Type B pancreatic cell (in vitro differentiated cells): ENCODE measurements around the gene CD22. TPM values are rescaled to one million over a fixed set of nuclear protein-coding genes. Genes with fewer than 3 reads are reported as not detected.

Experiments used
- DNase-seq: peaks from one replicate; pipeline ENCODE4 v3.0.0; 2021; ENCODE audit warnings: mixed read lengths; ENCODE audit not compliant: unreplicated experiment; ENCODE audit errors: extremely low spot score
- H3K27ac Mint-ChIP-seq: 2 replicates; pipeline ENCODE4 v1.8.0; 2021; ENCODE audit warnings: mild to moderate bottlenecking, mixed read lengths
- H3K27me3 Mint-ChIP-seq: 2 replicates; pipeline ENCODE4 v1.8.0; 2021; ENCODE audit warnings: mixed read lengths
- H3K36me3 Mint-ChIP-seq: 2 replicates; pipeline ENCODE4 v1.8.0; 2021; ENCODE audit warnings: mixed read lengths
- H3K4me1 Mint-ChIP-seq: one replicate; pipeline ENCODE4 v1.8.0; 2021; ENCODE audit warnings: mixed read lengths; ENCODE audit not compliant: unreplicated experiment
- H3K4me3 Mint-ChIP-seq: 2 replicates; pipeline ENCODE4 v1.8.0; 2021; ENCODE audit warnings: mild to moderate bottlenecking, mixed read lengths
- H3K9me3 Mint-ChIP-seq: 2 replicates; pipeline ENCODE4 v1.8.0; 2021; ENCODE audit warnings: mixed read lengths
- total RNA-seq: library from RNA; stranded (reverse); gene quantifications from 2 replicates; pipeline ENCODE4 v1.2.1, GENCODE V29; 2021; ENCODE audit warnings: low replicate concordance
- TF ChIP-seq, protein P1 (sequence below): fragments of 200-600 bp; sonication (generic); conservative IDR thresholded peaks from 2 replicates; pipeline ENCODE4 v1.5.0; 2021; ENCODE audit warnings: antibody characterized with exemption, mild to moderate bottlenecking

CD22 gene
- total RNA-seq, 1 donor from 2014 or later, result 0.92 TPM

DNA sequence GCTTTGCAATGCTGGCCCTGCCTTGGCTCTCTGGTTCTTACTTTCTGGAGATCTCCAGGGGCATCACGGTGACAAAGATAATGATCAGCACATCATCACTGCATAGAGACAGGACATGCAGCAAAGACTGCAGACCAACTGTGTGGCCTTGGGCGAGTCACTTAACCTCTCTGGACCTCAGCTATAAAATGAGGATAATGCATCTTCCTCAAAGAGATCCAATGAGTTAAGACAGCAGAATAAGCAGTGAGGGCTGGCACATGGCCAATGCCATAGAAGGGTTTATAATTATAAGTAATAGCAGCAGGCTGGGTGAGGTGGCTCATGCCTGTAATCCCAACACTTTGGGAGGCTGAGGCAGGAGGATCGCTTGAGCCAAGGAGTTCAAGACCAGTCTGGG is 34.7 kb upstream of the CD22 start:
- H3K9me3 Mint-ChIP-seq, result no peaks in the 10 kb centered on the region
- H3K36me3 Mint-ChIP-seq, result no peaks in the 10 kb centered on the region
- TF ChIP-seq, protein P1, sequence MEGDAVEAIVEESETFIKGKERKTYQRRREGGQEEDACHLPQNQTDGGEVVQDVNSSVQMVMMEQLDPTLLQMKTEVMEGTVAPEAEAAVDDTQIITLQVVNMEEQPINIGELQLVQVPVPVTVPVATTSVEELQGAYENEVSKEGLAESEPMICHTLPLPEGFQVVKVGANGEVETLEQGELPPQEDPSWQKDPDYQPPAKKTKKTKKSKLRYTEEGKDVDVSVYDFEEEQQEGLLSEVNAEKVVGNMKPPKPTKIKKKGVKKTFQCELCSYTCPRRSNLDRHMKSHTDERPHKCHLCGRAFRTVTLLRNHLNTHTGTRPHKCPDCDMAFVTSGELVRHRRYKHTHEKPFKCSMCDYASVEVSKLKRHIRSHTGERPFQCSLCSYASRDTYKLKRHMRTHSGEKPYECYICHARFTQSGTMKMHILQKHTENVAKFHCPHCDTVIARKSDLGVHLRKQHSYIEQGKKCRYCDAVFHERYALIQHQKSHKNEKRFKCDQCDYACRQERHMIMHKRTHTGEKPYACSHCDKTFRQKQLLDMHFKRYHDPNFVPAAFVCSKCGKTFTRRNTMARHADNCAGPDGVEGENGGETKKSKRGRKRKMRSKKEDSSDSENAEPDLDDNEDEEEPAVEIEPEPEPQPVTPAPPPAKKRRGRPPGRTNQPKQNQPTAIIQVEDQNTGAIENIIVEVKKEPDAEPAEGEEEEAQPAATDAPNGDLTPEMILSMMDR, result no peak
- no peak overlapping the region for H3K4me3 Mint-ChIP-seq
- no peak overlapping the region for H3K27ac Mint-ChIP-seq
- no peak for DNase-seq
- H3K27me3 Mint-ChIP-seq, result peaks cover 10% of the 10 kb centered on the region
- H3K4me1 Mint-ChIP-seq, result no peaks in the 10 kb centered on the region

DNA sequence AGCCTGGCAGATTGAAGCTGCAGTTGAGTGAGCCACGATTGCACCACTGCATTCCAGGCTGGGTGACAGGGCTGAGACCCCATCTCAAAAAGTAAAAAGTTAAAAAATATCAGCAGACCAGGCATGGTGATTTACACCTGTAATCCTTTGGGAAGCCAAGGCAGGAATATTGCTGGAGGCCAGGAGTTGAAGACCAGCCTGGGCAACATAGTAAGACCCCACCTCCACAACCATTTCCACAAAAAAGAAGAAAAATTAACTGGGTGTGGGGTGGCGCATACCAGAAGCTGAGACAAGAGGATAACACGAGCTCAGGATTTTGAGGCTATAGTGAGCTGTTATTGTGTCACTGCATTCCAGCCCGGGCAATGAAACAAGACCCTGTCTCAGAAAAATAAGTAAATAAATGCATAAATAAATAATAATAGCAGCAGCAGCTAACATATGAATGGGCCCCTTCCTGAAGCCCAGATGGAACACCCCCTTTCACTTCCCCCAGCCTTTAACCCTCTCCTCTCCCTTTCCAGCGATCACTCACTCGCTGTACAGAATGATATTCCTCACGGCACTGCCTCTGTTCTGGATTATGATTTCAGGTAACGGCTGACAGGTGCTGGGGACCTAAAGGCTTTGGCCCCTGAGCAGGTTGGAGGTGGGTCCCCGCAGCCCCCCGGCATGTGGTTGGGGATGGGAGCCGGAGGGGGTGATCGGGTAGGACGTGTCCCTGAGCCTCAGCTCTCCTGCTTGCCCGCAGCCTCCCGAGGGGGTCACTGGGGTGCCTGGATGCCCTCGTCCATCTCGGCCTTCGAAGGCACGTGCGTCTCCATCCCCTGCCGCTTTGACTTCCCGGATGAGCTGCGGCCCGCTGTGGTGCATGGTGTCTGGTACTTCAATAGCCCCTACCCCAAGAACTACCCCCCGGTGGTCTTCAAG is 33.9 kb upstream of the CD22 start:
- H3K36me3 Mint-ChIP-seq, result no peaks in the 10 kb centered on the region
- TF ChIP-seq, protein P1, result no peak

DNA sequence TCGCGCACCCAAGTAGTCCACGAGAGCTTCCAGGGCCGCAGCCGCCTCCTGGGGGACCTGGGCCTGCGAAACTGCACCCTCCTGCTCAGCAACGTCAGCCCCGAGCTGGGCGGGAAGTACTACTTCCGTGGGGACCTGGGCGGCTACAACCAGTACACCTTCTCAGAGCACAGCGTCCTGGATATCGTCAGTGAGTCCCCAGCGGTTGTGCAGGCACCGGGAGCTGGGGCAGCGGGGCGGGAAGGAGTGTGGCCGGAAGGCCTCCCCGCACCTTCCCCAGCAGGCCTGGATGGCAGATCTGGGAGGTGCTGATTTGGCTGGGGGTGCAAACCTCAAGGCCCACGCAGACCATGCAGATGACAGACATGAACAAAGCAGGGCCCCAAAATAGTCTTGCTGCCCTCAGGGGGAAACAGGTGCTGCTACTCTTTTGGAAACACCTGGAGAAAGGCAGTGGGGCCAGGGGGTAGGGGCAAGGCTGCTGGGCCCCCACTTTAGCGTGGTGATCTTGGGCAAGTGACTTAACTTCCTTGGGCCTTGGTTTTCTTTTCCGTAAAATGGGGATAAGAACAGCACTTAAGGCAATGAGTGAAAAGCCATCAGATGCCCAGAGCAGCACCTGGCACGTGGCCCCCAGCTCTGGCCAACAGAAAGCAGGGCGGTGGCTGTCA is 33.1 kb upstream of the CD22 start:
- H3K4me3 Mint-ChIP-seq, result no peak overlapping the region
- TF ChIP-seq, protein P1, result no peak
- no peaks in the 10 kb centered on the region for H3K36me3 Mint-ChIP-seq
- H3K27me3 Mint-ChIP-seq, result peaks cover 10% of the 10 kb centered on the region
- H3K9me3 Mint-ChIP-seq, result no peaks in the 10 kb centered on the region
- no peaks in the 10 kb centered on the region for H3K4me1 Mint-ChIP-seq
- no peak overlapping the region for H3K27ac Mint-ChIP-seq
- DNase-seq, result no peak

More for the DNA sequence above, 33.9 kb upstream of the CD22 start:
- Mint-ChIP-seq H3K4me3 (no peak overlapping the region), H3K4me1 (no peaks in the 10 kb centered on the region), H3K9me3 (no peaks in the 10 kb centered on the region), H3K27ac (no peak overlapping the region), H3K27me3 (peaks cover 10% of the 10 kb centered on the region)
- DNase-seq, result no peak

DNA sequence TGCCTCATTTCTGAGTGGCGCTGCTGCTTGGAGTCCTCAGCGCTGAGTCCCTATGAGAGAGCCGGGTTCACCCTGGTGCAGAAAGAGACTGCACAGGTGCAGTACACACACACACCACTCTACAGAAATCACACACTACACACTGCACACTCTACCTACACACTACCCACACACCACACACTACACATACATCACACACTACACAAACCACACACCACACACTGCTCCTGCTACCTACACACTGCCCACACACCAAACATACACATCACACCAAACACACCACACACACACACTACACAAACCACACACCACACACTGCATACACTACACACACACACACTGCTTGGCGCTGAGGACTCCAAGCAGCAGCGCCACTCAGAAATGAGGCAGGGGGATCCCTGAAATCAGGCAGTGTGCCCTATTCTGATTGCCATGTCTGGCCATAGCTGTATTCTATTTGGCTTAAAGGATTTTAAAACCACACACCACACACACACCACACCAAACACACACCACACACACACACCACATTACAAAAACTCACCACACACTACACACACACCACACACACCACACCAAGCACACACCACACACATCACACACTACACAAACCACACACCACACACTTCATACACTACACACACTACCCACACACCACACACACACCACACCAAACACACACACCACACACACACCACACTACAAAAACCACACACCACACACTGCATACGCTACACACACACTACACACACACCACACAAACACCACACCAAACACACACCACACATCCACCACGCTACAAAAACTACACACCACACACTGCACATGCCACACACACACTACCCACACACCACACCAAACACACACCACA is 32.1 kb upstream of the CD22 start:
- DNase-seq, result no peak
- H3K27ac Mint-ChIP-seq, result no peak overlapping the region
- H3K4me3 Mint-ChIP-seq, result no peak overlapping the region
- no peaks in the 10 kb centered on the region for H3K36me3 Mint-ChIP-seq
- peaks cover 4% of the 10 kb centered on the region for H3K27me3 Mint-ChIP-seq
- no peaks in the 10 kb centered on the region for H3K9me3 Mint-ChIP-seq
- no peaks in the 10 kb centered on the region for H3K4me1 Mint-ChIP-seq
- TF ChIP-seq, protein P1, result no peak

DNA sequence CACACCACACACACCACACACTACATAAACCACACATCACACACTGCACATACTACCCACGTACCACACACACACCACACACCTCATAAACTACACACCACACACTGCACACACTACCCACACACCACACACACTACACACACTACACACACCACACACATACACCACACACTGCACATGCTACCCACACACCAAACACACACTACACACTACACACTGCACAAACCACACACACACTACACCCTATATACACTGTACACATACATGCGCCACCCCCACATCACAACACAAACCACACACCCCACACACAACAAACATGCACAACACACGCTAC is 31.5 kb upstream of the CD22 start:
- H3K4me1 Mint-ChIP-seq, result no peaks in the 10 kb centered on the region
- no peak overlapping the region for H3K27ac Mint-ChIP-seq
- TF ChIP-seq, protein P1, result no peak
- H3K9me3 Mint-ChIP-seq, result no peaks in the 10 kb centered on the region
- H3K27me3 Mint-ChIP-seq, result peaks cover 4% of the 10 kb centered on the region
- H3K36me3 Mint-ChIP-seq, result no peaks in the 10 kb centered on the region
- H3K4me3 Mint-ChIP-seq, result no peak overlapping the region
- DNase-seq, result no peak
